Measurements from ENCODE around the gene NEU1.

DNA sequence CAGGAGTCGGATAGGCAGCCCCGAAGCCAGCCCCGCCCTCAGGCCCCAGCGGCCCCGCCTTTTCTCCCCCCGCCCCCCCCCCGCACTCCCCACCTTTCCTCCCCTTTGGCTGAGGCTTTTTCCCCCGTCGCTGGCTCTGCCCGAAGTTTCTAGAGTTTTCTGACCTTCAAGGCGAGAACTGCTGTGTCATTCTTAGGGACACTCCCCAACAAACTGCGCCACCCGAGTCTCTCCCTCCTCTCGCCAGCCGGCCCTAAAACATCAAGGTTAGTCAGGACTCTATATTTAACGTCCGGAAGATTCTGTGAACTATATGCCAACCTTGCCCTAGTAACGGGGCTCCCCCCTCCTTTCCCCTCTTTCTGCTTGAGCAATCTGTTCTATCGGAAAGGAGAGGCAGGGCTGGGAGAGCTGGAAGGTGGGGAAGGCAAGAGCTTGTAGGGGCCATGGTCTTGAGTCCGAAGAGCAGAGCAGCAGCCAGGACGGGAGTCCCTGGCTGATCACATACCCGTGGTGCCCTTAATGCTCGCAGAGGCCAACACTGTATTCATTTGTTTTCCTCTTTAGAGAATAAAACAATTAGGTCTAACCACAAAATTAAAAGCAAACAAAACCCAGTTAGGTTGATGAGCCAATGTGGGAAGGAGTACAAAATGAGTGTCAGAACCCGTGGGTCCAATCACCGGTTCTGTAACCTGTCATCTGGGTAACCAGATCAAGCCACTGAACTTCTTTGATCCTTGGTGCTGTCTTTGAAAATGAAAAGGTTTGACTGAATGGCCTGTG lies 40.4 kb downstream of the NEU1 start:
- TF ChIP-seq, protein P1, sequence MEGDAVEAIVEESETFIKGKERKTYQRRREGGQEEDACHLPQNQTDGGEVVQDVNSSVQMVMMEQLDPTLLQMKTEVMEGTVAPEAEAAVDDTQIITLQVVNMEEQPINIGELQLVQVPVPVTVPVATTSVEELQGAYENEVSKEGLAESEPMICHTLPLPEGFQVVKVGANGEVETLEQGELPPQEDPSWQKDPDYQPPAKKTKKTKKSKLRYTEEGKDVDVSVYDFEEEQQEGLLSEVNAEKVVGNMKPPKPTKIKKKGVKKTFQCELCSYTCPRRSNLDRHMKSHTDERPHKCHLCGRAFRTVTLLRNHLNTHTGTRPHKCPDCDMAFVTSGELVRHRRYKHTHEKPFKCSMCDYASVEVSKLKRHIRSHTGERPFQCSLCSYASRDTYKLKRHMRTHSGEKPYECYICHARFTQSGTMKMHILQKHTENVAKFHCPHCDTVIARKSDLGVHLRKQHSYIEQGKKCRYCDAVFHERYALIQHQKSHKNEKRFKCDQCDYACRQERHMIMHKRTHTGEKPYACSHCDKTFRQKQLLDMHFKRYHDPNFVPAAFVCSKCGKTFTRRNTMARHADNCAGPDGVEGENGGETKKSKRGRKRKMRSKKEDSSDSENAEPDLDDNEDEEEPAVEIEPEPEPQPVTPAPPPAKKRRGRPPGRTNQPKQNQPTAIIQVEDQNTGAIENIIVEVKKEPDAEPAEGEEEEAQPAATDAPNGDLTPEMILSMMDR (IDR thresholded peaks at IDR 0.05), result no peak
- TF ChIP-seq TEAD4 (CRISPR knock-in tag; IDR thresholded peaks at IDR 0.05) (no peak), ZNF138 (CRISPR knock-in tag; conservative IDR thresholded peaks at IDR 0.05) (no peak), CBFB (CRISPR knock-in tag; IDR thresholded peaks at IDR 0.05; ENCODE audit: low read depth) (no peak), SOX15 (CRISPR knock-in tag; IDR thresholded peaks at IDR 0.05) (no peak), ZNF232 (CRISPR knock-in tag; IDR thresholded peaks at IDR 0.05) (no peak), SMAD3 (CRISPR knock-in tag; IDR thresholded peaks at IDR 0.05; ENCODE audit: borderline replicate concordance) (no peak), CREB1 (CRISPR knock-in tag; IDR thresholded peaks at IDR 0.05) (no peak)
- TF ChIP-seq, protein P2, sequence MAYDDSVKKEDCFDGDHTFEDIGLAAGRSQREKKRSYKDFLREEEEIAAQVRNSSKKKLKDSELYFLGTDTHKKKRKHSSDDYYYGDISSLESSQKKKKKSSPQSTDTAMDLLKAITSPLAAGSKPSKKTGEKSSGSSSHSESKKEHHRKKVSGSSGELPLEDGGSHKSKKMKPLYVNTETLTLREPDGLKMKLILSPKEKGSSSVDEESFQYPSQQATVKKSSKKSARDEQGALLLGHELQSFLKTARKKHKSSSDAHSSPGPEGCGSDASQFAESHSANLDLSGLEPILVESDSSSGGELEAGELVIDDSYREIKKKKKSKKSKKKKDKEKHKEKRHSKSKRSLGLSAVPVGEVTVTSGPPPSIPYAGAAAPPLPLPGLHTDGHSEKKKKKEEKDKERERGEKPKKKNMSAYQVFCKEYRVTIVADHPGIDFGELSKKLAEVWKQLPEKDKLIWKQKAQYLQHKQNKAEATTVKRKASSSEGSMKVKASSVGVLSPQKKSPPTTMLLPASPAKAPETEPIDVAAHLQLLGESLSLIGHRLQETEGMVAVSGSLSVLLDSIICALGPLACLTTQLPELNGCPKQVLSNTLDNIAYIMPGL (CRISPR knock-in tag; IDR thresholded peaks at IDR 0.05), result no peak
